ENCODE results near the gene PLK5.

PLK5 gene

DNA sequence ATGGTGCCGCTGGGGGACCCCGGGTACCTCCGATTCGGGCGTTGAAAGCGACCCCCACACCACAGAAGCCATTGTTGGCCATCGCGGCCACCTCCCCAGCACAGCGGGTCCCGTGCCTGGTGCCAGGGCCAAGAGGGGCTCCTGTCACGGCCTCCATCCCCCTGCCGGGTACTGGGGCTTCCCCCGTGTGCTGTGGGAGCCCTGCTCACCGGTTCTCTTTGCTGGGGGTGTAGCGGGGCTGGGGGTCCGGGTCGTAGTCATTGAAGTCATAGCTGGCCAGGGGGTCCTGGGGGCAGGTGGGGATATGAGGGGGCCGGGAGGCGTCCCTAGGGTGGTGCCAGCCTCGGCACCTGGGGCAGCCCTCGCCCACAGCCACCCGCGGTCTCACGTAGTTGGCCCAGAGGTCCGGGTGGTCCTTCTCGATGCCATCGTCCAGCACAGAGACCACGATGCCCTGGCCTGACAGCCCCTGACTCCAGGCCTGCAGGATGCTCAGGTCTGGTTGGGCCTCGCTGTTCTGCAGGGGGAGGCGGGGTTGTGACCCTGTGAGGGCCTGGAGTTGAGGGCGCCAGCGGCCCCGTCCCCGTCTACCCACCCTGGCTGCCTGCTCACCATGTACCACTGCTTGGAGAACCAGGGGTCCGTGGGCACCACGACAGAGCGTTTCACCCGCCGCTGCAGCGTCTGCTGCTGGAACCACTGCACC, 36.1 kb upstream of the PLK5 start:
- peaks cover 6% of the 10 kb centered on the region for H3K27me3 Mint-ChIP-seq
- H3K4me1 Mint-ChIP-seq (ENCODE audit: low read depth): peaks cover 17% of the 10 kb centered on the region
- no peak overlapping the region for H3K4me3 Mint-ChIP-seq
- H3K36me3 Mint-ChIP-seq (ENCODE audit: low read depth): no peaks in the 10 kb centered on the region
- no peaks in the 10 kb centered on the region for H3K9me3 Mint-ChIP-seq
- DNase-seq: no peak
- no peak overlapping the region for H3K27ac Mint-ChIP-seq

- H3K4me1 Mint-ChIP-seq (ENCODE audit: low read depth): peaks cover 17% of the 10 kb centered on the region
- H3K36me3 Mint-ChIP-seq (ENCODE audit: low read depth): no peaks in the 10 kb centered on the region
- H3K4me3 Mint-ChIP-seq: no peak overlapping the region
- no peak overlapping the region for H3K27ac Mint-ChIP-seq
- no peak for DNase-seq
- peaks cover 6% of the 10 kb centered on the region for H3K27me3 Mint-ChIP-seq
- H3K9me3 Mint-ChIP-seq: no peaks in the 10 kb centered on the region
These were observed 35.6 kb upstream of the PLK5 start for GRCh38 chr19:1488282-1488601.

DNA sequence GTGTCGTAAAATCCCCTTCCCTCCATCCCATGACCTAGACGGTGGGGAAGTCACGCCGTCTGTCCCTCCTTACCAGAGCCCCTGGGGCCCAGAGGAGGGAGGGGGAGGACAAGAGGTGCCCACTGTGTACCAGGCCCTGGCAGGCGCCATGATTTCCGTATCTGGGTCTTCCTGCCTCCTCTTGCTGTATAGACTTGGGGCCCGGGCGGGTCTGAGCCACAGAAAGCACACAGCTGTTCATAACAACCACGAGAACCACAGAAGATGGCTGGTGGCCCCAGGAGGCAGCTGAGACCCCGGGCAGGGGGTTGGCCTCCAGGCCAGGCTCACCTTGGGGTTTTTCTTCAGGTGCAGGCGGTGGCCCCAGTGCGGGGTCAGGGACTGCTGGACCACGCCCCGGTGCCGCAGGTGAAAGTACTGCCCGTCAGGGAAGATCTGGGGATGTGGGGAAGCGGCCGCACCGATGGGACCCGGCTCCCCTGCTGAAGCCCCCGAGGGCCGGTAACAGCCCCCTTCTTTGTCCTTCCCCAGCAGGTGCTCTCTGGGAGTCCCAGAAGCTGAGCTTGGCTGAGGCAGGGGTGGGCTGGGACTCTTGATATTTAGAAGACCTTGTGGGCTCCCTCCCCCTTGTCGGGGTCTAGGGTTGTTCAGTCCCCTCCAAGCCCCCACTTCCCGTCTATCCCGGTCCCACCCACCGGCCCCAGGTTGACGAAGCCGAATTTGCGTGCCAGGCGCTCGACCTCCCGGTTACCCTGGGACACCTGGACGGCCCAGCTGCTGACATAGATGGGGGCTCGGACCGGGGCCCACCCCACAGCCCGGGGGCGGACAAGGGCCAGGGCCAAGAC, 34.2 kb upstream of the PLK5 start:
- Mint-ChIP-seq H3K9me3 (no peaks in the 10 kb centered on the region), H3K27ac (peak overlapping the region; percentile 44), H3K4me3 (peak overlapping the region; percentile 57), H3K27me3 (peaks cover 6% of the 10 kb centered on the region), H3K36me3 (ENCODE audit: low read depth) (no peaks in the 10 kb centered on the region), H3K4me1 (ENCODE audit: low read depth) (peaks cover 17% of the 10 kb centered on the region)
- no peak for DNase-seq

GRCh38 chr19:1490311-1491113, 33.4 kb upstream of the PLK5 start, which contains the start of gene PCSK4:
PCSK4 (minus strand) TSS chr19:1490350; CDS start chr19:1490346, 4 bp downstream.
- H3K36me3 Mint-ChIP-seq (ENCODE audit: low read depth): no peaks in the 10 kb centered on the region
- peak within 1 kb of the TSS; percentile 97 for H3K27ac Mint-ChIP-seq
- peak within 1 kb of the TSS; percentile 81 for H3K4me3 Mint-ChIP-seq
- DNase-seq: peak; percentile 98
- H3K9me3 Mint-ChIP-seq: no peaks in the 10 kb centered on the region
- H3K27me3 Mint-ChIP-seq: peaks cover 6% of the 10 kb centered on the region
- peaks cover 17% of the 10 kb centered on the region for H3K4me1 Mint-ChIP-seq (ENCODE audit: low read depth)

GRCh38 chr19:1491114-1491848, 32.6 kb upstream of the PLK5 start, which contains the start of gene REEP6:
REEP6 (plus strand) TSS chr19:1491181; CDS start chr19:1491270, 89 bp downstream.
- DNase-seq: no peak
- peaks cover 17% of the 10 kb centered on the region for H3K4me1 Mint-ChIP-seq (ENCODE audit: low read depth)
- H3K36me3 Mint-ChIP-seq (ENCODE audit: low read depth): no peaks in the 10 kb centered on the region
- H3K4me3 Mint-ChIP-seq: peak within 1 kb of the TSS; percentile 81
- peaks cover 6% of the 10 kb centered on the region for H3K27me3 Mint-ChIP-seq
- H3K27ac Mint-ChIP-seq: peak within 1 kb of the TSS; percentile 97
- H3K9me3 Mint-ChIP-seq: no peaks in the 10 kb centered on the region

DNA sequence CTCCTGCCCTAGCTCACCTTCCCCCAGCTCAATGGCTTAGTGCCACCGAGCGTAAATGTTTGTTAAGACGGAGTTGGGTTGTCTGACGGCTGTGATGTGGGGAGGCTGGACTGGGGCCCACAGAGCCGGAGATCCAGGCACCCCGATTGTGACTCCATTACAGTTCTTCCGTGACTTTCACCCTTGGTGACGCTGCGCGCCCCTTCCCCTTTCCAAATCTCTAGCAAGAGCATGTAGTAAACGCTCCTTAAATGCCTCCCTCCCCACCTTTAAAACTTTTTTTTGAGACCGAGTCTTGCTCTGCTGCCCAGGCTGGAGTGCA, 32.1 kb upstream of the PLK5 start:
- DNase-seq: no peak
- peaks cover 17% of the 10 kb centered on the region for H3K4me1 Mint-ChIP-seq (ENCODE audit: low read depth)
- H3K9me3 Mint-ChIP-seq: no peaks in the 10 kb centered on the region
- H3K36me3 Mint-ChIP-seq (ENCODE audit: low read depth): no peaks in the 10 kb centered on the region
- peak overlapping the region; percentile 67 for H3K4me3 Mint-ChIP-seq
- peaks cover 6% of the 10 kb centered on the region for H3K27me3 Mint-ChIP-seq
- no peak overlapping the region for H3K27ac Mint-ChIP-seq

DNA sequence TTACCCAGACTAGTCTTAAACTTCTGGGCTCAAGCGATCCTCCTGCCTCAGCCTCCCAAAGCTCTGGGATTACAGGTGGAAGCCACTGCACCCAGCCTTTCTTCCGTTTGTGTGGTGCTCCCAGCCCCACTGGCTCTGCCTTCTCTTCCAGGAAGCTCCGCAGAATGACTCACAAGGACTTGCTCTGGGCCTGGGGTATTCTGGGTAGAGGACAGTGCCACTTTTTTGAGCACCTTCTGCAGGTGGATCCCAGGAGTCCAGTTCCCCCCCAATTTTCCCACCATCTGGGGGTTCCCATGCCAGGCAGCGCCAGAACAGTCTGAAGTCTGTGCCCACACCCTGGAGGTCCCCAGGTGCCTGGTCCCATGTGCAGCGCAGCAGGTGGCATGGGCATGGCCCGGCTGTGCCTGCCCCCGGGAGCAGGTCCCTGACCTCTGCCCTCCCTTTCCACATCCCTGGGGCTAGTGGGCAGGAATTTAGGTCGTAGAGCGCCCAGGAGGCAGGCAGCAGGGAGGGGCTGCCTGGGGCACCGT, 31.3 kb upstream of the PLK5 start:
- Mint-ChIP-seq H3K4me1 (ENCODE audit: low read depth) (peaks cover 17% of the 10 kb centered on the region), H3K4me3 (no peak overlapping the region), H3K9me3 (no peaks in the 10 kb centered on the region), H3K27ac (no peak overlapping the region), H3K36me3 (ENCODE audit: low read depth) (no peaks in the 10 kb centered on the region), H3K27me3 (peaks cover 6% of the 10 kb centered on the region)
- DNase-seq: no peak

DNA sequence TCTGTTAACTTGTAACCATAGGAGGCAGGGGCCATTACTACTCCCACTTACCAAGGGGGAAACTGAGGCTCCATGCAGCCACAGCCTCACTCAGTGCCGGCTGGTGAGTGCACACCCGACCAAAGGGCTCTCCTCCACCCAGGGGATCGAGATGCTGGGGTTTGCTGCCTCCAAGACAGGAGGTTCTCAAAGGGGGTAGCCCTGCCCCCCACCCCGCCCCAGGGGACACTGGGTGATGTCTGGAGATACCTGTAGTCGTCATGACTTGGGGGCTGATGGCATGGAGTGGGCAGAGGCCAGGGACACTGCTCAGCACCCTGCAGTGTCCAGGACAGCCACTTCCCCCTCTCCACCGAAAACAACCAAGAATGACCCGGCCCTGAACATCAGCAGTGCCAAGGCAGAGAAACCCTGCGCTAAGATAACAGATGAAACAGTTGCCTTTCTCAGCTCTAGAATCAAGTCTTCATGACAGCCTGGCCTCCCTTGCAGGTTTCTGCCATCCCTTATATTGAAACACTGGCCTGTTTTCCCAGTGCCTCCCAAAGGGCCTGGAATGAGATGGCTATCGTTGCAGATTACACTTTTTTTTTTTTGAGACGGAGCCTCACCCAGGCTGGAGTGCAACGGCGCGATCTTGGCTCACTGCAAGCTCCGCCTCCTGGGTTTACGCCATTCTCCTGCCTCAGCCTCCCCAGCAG, 29.6 kb upstream of the PLK5 start:
- no peaks in the 10 kb centered on the region for H3K36me3 Mint-ChIP-seq (ENCODE audit: low read depth)
- H3K27me3 Mint-ChIP-seq: peaks cover 6% of the 10 kb centered on the region
- no peaks in the 10 kb centered on the region for H3K9me3 Mint-ChIP-seq
- DNase-seq: no peak
- H3K4me1 Mint-ChIP-seq (ENCODE audit: low read depth): peaks cover 16% of the 10 kb centered on the region
- no peak overlapping the region for H3K4me3 Mint-ChIP-seq
- H3K27ac Mint-ChIP-seq: no peak overlapping the region

- Mint-ChIP-seq H3K4me1 (ENCODE audit: low read depth) (peaks cover 8% of the 10 kb centered on the region), H3K36me3 (ENCODE audit: low read depth) (no peaks in the 10 kb centered on the region), H3K27me3 (peaks cover 6% of the 10 kb centered on the region), H3K9me3 (no peaks in the 10 kb centered on the region), H3K27ac (no peak overlapping the region), H3K4me3 (no peak overlapping the region)
- DNase-seq: no peak
These were observed 28.7 kb upstream of the PLK5 start for GRCh38 chr19:1495051-1495798.

DNA sequence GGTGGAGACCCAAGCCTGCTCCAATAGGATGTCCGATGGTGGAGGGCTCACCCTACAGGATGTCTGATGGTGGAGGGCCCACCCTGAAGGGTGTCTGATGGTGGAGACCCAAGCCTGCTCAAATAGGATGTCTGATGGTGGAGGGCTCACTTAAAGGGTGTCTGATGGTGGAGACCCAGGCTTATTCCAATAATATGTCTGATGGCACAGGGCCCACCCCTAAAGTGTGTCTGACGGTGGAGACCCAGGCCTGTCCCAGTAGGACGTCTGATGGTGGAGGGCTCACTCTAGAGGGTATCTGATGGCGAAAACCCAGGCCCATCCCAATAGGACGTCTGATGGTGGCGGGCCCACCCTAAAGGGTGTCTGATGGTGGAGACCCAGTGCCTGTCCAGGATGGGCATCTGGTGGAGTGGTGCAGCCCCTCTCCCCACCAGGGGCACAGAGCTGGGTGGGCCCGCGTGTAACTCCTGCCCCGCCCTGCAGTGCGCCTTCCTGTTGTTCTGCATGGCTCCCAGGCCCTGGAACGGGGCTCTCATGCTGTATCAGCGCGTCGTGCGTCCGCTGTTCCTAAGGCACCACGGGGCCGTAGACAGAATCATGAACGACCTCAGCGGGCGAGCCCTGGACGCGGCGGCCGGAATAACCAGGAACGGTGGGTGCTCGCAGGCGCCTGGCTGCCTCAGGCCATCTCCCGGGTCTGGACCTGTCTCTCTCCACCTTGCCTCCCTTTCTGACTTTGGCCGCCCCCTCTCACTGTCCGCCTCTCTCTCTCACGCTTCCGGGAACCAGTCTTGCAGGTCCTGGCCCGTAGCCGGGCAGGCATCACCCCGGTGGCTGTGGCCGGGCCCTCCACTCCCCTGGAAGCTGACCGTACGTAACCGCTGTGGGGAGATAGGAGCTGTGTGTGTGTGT, 27.8 kb upstream of the PLK5 start:
- DNase-seq: no peak
- peaks cover 6% of the 10 kb centered on the region for H3K27me3 Mint-ChIP-seq
- no peak overlapping the region for H3K4me3 Mint-ChIP-seq
- H3K4me1 Mint-ChIP-seq (ENCODE audit: low read depth): peaks cover 6% of the 10 kb centered on the region
- H3K27ac Mint-ChIP-seq: no peak overlapping the region
- no peaks in the 10 kb centered on the region for H3K36me3 Mint-ChIP-seq (ENCODE audit: low read depth)
- no peaks in the 10 kb centered on the region for H3K9me3 Mint-ChIP-seq

DNA sequence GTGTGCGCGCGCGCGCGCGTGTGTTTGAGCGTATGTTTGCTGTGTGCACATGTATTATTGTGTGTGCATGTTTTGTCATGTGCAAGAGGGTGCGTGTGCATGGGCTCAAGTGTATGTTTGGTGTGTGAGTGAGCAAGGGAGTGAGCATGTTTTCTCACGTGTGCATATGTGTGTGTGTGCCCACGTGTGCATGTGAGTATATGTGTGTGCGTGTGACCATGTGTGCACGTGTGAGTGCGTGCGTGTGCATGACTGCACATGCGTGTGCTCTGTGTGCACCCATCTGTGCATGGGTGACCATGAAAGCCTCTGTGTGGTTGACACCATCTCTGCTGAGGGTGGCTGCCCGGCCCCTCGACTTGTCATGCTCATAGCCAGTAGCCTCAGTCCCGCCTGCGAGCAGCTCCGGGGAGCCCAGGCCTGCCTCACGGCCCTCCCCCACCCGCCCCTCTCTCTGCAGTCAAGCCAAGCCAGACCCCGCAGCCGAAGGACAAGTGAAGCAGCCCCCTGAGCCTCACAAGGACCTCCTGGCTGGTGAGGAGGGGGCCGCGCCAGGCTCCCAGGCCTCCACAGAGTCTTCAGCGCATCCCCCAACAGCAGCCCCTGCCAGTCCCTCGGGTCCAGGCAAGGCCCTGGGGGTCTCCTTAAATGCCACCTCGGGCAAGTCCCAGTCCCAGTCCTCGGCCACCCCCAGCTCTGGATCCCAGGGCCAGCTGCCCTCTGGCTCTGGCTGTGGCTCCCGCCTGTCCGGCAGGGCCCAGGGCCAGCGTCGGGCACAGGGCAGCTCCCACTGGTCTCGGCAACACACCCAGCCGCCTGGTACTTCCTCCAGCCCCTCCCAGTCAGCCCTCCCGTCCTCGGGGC, 26.9 kb upstream of the PLK5 start:
- no peak overlapping the region for H3K27ac Mint-ChIP-seq
- H3K9me3 Mint-ChIP-seq: no peaks in the 10 kb centered on the region
- no peak overlapping the region for H3K4me3 Mint-ChIP-seq
- H3K4me1 Mint-ChIP-seq (ENCODE audit: low read depth): peaks cover 2% of the 10 kb centered on the region
- H3K36me3 Mint-ChIP-seq (ENCODE audit: low read depth): no peaks in the 10 kb centered on the region
- no peak for DNase-seq
- peaks cover 1% of the 10 kb centered on the region for H3K27me3 Mint-ChIP-seq
